Bronchial epithelial cell (primary cell): ENCODE results near the gene UGT1A9. TPM values are rescaled to one million over a fixed set of nuclear protein-coding genes. Genes with fewer than 3 reads are reported as not detected.
"Not testable (repeated sequence)": the region's sequence is repeated elsewhere in the genome, so short reads cannot be mapped to it uniquely, and the experiment has no call there.

Source experiments
- DNase-seq: peaks from one replicate; pipeline ENCODE4 v3.0.0-alpha.2; 2010; ENCODE audit warnings: low read depth
- FAIRE-seq: peaks from 2 replicates; lab custom pipeline; 2011; peaks lifted over from hg19 to GRCh38; lab: Jason Lieb, UNC
- H3K27me3 ChIP-seq: 2 replicates; pipeline ENCODE4 v1.5.1; 2011; ENCODE audit warnings: low read length; ENCODE audit not compliant: control insufficient read depth, insufficient read depth
- H3K36me3 ChIP-seq: 2 replicates; pipeline ENCODE4 v1.5.1; 2011; ENCODE audit warnings: low read length; ENCODE audit not compliant: control insufficient read depth, insufficient read depth
- H3K4me3 ChIP-seq: 2 replicates; pipeline ENCODE4 v1.5.1; 2011; ENCODE audit warnings: mild to moderate bottlenecking, low read depth, low read length, control low read depth
- CTCF ChIP-seq: IDR thresholded peaks from 2 replicates; pipeline ENCODE4 v1.5.1; 2011; ENCODE audit warnings: mild to moderate bottlenecking, moderate library complexity, low read length, control low read depth, inconsistent platforms; ENCODE audit not compliant: insufficient read depth, severe bottlenecking
- total RNA-seq: library from RNA; depleted of rRNA; stranded (reverse); fragments of >200 nt; gene quantifications from 2 replicates; pipeline ENCODE4 v1.2.1, GENCODE V29; 2014

UGT1A9 gene
- total RNA-seq, 1 donor from 2014 or later, result 0.26 TPM

- no peak for DNase-seq
- no peak for FAIRE-seq
- no peak for TF ChIP-seq CTCF
- Histone ChIP-seq H3K4me3 (no peak overlapping the region), H3K27me3 (no peaks in the 10 kb centered on the region), H3K36me3 (peaks cover 1% of the 10 kb centered on the region)
These were observed 75.0 kb downstream of the UGT1A9 start for GRCh38 chr2:233746475-233747282.

- H3K4me3 ChIP-seq, result no peak overlapping the region
- no peak for TF ChIP-seq CTCF
- FAIRE-seq, result no peak
- DNase-seq, result no peak
- no peaks in the 10 kb centered on the region for H3K27me3 ChIP-seq
- H3K36me3 ChIP-seq, result peaks cover 1% of the 10 kb centered on the region
These were observed 75.5 kb downstream of the UGT1A9 start for GRCh38 chr2:233747283-233747544.

GRCh38 chr2:233750689-233751088, 79.0 kb downstream of the UGT1A9 start:
- H3K4me3 ChIP-seq, FAIRE-seq, H3K36me3 ChIP-seq, DNase-seq, H3K27me3 ChIP-seq: not testable (repeated sequence)

GRCh38 chr2:233751212-233752009, 79.7 kb downstream of the UGT1A9 start:
- not testable (repeated sequence) for DNase-seq, H3K27me3 ChIP-seq, H3K4me3 ChIP-seq, FAIRE-seq, H3K36me3 ChIP-seq

- Histone ChIP-seq H3K4me3 (no peak overlapping the region), H3K36me3 (peaks cover 5% of the 10 kb centered on the region), H3K27me3 (no peaks in the 10 kb centered on the region)
- DNase-seq (no peak), FAIRE-seq (no peak)
- TF ChIP-seq CTCF, result no peak
These were observed 83.3 kb downstream of the UGT1A9 start for GRCh38 chr2:233754872-233755611.

- no peak for DNase-seq
- TF ChIP-seq CTCF, result no peak
- Histone ChIP-seq H3K36me3 (peaks cover 5% of the 10 kb centered on the region), H3K27me3 (no peaks in the 10 kb centered on the region), H3K4me3 (no peak overlapping the region)
- FAIRE-seq, result no peak
These were observed 84.9 kb downstream of the UGT1A9 start for GRCh38 chr2:233756429-233757081.
